Breast epithelium (tissue), 4 donors: Measurements from ENCODE around the gene CXCL10. TPM values are rescaled to one million over a fixed set of nuclear protein-coding genes. Genes with fewer than 3 reads are reported as not detected.

Source experiments
- DNase-seq, 2 donors: peaks; one replicate each; pipeline ENCODE4 v3.0.0-alpha.2; 2019; ENCODE audit warnings: low spot score in 2 of 2
- H3K27ac ChIP-seq, 2 donors: fragments of 200-600 bp; sonication (generic) in 1 of 2; one replicate each; pipeline ENCODE4 v1.5.1; 2016 to 2019; ENCODE audit warnings: mild to moderate bottlenecking in 1 of 2
- H3K27me3 ChIP-seq, 2 donors: fragments of 200-600 bp; sonication (generic) in 1 of 2; one replicate each; pipeline versions ENCODE4 v1.5.1 to v1.6.0; 2017 to 2019; ENCODE audit warnings: control low read depth in 1 of 2, mild to moderate bottlenecking in 1 of 2
- H3K36me3 ChIP-seq: fragments of 200-600 bp; one replicate; pipeline ENCODE4 v1.5.1; 2019
- H3K4me1 ChIP-seq, 2 donors: fragments of 200-600 bp; sonication (generic); one replicate each; pipeline ENCODE4 v1.5.1; 2016 to 2019; ENCODE audit warnings: control low read depth in 1 of 2
- H3K4me3 ChIP-seq, 3 donors: fragments of 200-600 bp; sonication (generic); 1 replicate in 2 of 3; 2 replicates in 1 of 3; pipeline ENCODE4 v1.5.1; 2016 to 2019; ENCODE audit warnings: mild to moderate bottlenecking in 3 of 3, moderate library complexity in 2 of 3
- H3K9me3 ChIP-seq, 2 donors: fragments of 200-600 bp; sonication (generic) in 1 of 2; one replicate each; pipeline ENCODE4 v1.5.1; 2016 to 2019; ENCODE audit warnings: control low read depth in 1 of 2
- POLR2A ChIP-seq: fragments of 450-650 bp; IDR thresholded peaks from one replicate; pipeline ENCODE4 v1.6.1; 2016; ENCODE audit warnings: antibody characterized with exemption, mild to moderate bottlenecking, moderate library complexity
- POLR2AphosphoS5 ChIP-seq, 3 donors: sonication (generic); formaldehyde crosslinking; IDR thresholded peaks; one replicate each; pipeline ENCODE4 v1.6.1; 2017; ENCODE audit warnings: antibody characterized with exemption in 3 of 3
- intact Hi-C: fragments of 100-400 bp; cut with DNase I; formaldehyde crosslinking; loops from one replicate; pipeline ENCODE4 v1.15.1; 2023; ENCODE audit warnings: low total_unique reads
- total RNA-seq, 3 donors: library from RNA; depleted of rRNA; stranded (reverse); fragments of >200 nt; gene quantifications; one replicate each; pipeline ENCODE4 v1.1.0, GENCODE V29; 2016
- TF ChIP-seq, protein P1 (sequence below), 3 donors: fragments of 450-650 bp; IDR thresholded peaks; one replicate each; pipeline ENCODE4 v1.5.1; 2016 to 2017; ENCODE audit warnings: antibody characterized with exemption in 3 of 3, mild to moderate bottlenecking in 3 of 3, moderate library complexity in 3 of 3

Gene CXCL10
- total RNA-seq, 3 donors from 2014 or later: 1.2 TPM; not detected in 2

DNA sequence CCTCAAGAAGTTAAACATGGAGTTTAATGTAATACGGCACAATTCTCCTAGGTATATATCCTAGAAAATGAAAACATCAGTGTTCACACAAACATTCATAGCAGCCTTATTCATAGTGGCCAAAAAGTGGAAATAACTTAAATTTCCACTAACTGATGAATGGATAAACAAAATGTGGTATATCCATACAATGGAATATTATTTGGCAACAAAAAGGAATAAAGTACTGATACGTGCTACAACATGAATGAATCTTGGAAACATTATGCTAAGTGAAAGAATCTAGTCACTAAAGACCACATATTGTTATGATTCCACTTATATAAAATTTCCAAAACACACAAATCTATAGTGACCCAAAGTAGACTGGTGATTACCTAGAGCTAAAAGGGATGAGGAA is 47.1 kb downstream of the CXCL10 start:
- Histone ChIP-seq H3K4me1 (no peaks in the 10 kb centered on the region), H3K36me3 (peaks cover 19% of the 10 kb centered on the region), H3K9me3 (peaks cover 0 to 5% of the 10 kb centered on the region in 2 donors), H3K27ac (no peak overlapping the region), H3K27me3 (no peaks in the 10 kb centered on the region), H3K4me3 (no peak overlapping the region)
- intact Hi-C loops: no loop called here
- TF ChIP-seq, protein P1, sequence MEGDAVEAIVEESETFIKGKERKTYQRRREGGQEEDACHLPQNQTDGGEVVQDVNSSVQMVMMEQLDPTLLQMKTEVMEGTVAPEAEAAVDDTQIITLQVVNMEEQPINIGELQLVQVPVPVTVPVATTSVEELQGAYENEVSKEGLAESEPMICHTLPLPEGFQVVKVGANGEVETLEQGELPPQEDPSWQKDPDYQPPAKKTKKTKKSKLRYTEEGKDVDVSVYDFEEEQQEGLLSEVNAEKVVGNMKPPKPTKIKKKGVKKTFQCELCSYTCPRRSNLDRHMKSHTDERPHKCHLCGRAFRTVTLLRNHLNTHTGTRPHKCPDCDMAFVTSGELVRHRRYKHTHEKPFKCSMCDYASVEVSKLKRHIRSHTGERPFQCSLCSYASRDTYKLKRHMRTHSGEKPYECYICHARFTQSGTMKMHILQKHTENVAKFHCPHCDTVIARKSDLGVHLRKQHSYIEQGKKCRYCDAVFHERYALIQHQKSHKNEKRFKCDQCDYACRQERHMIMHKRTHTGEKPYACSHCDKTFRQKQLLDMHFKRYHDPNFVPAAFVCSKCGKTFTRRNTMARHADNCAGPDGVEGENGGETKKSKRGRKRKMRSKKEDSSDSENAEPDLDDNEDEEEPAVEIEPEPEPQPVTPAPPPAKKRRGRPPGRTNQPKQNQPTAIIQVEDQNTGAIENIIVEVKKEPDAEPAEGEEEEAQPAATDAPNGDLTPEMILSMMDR (IDR thresholded peaks at IDR 0.05): no peak
- TF ChIP-seq POLR2AphosphoS5 (IDR thresholded peaks at IDR 0.05) (no peak), POLR2A (no peak)
- no peak for DNase-seq

DNA sequence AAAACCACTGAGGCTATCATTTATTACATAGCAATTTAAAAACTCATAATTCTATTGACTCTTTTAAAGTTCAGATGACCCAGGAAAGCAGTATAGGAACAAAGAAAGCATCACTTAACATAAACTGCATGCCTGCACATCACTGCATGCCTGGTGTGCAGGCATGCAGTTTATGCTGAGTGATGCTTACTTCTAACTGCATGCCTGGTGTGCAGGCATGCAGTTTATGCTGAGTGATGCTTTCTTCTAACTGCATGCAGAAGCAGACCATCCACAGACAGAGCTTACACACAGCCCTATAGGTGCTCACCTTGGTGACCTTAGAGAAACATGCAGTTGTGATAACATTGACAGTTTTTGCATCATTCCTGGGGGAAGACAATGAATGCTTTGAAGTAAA is 49.5 kb downstream of the CXCL10 start:
- no peak for DNase-seq
- H3K36me3 ChIP-seq: peaks cover 15% of the 10 kb centered on the region

More for the DNA sequence above, 49.5 kb downstream of the CXCL10 start:
- H3K4me3 ChIP-seq: no peak overlapping the region
- H3K9me3 ChIP-seq: peaks cover 0 to 5% of the 10 kb centered on the region in 2 donors
- no peak overlapping the region for H3K27ac ChIP-seq
- no peaks in the 10 kb centered on the region for H3K27me3 ChIP-seq
- intact Hi-C loops: loop anchor here (2.0 kb wide), 1 partner anchor 25 kb away; no protein-coding TSS in a partner anchor
- TF ChIP-seq POLR2AphosphoS5 (IDR thresholded peaks at IDR 0.05) (no peak), POLR2A (no peak)
- TF ChIP-seq, protein P1 (IDR thresholded peaks at IDR 0.05): no peak
- no peaks in the 10 kb centered on the region for H3K4me1 ChIP-seq

Other genes starting within 250 kb of the CXCL10 start
- under 1 TPM in 2 of 3 donors, not detected in 1; 0.15 to 0.33 TPM for gene PPEF2, start 121.0 kb downstream of the CXCL10 start, total RNA-seq
- 10 to 100 TPM; 56.5 to 92.8 (median 78.6) TPM for gene NAAA, start 82.5 kb downstream of the CXCL10 start, total RNA-seq
- gene SDAD1, start 32.6 kb downstream of the CXCL10 start, total RNA-seq: 10 to 100 TPM; 33.6 to 46.4 (median 45.9) TPM
- gene CXCL9, start 16.0 kb downstream of the CXCL10 start, total RNA-seq: 1 to 10 TPM in 2 of 3 donors, not detected in 1; 2.3 to 2.7 TPM
- not detected for gene CXCL11, start 12.6 kb upstream of the CXCL10 start, total RNA-seq
- gene ART3, start 51.2 kb upstream of the CXCL10 start, total RNA-seq: not detected
- gene NUP54, start 124.9 kb upstream of the CXCL10 start, total RNA-seq: 10 to 100 TPM; 46.6 to 70.5 (median 56.7) TPM
- gene SCARB2, start 190.3 kb upstream of the CXCL10 start, total RNA-seq: 100 to 1,000 TPM; 148 to 231 (median 160) TPM
- gene FAM47E, start 228.2 kb upstream of the CXCL10 start, total RNA-seq: 10 to 100 TPM in 1 of 3 donors, 1 to 10 TPM in 2; 6.1 to 17.9 (median 9.5) TPM